SH-SY5Y (cell line): Measurements from ENCODE around the gene HILPDA.
A peak's percentile ranks its signal among the peaks of the same experiment; 100 is the strongest.

Source experiments
- GATA2 ChIP-seq: IDR thresholded peaks from 2 replicates; pipeline ENCODE4 v1.6.1; 2011; ENCODE audit warnings: mild to moderate bottlenecking, low read depth, low read length
- GATA3 ChIP-seq: IDR thresholded peaks from 2 replicates; pipeline ENCODE4 v1.6.1; 2011; ENCODE audit warnings: low read depth, mild to moderate bottlenecking, low read length, moderate library complexity

HILPDA gene

GRCh38 chr7:128424686-128425275 is 30.9 kb upstream of the HILPDA start:
- no peak for TF ChIP-seq GATA3
- no peak for TF ChIP-seq GATA2

GRCh38 chr7:128425850-128426249 is 29.8 kb upstream of the HILPDA start:
- TF ChIP-seq GATA3 (no peak), GATA2 (no peak)

GRCh38 chr7:128427289-128427891 is 28.3 kb upstream of the HILPDA start:
- TF ChIP-seq GATA3 (no peak), GATA2 (no peak)

- TF ChIP-seq GATA3, result no peak
- no peak for TF ChIP-seq GATA2
Observed at GRCh38 chr7:128430207-128430606, 25.5 kb upstream of the HILPDA start.

GRCh38 chr7:128431221-128431620 is 24.5 kb upstream of the HILPDA start:
- no peak for TF ChIP-seq GATA2

- TF ChIP-seq GATA2 (no peak), GATA3 (no peak)
Observed at GRCh38 chr7:128431754-128432153, 23.9 kb upstream of the HILPDA start.

GRCh38 chr7:128434413-128435326 is 21.0 kb upstream of the HILPDA start:
- TF ChIP-seq GATA2, result peak; percentile 59; the same call in 1 of the 2 replicates
- no peak for TF ChIP-seq GATA3

GRCh38 chr7:128435327-128435686 is 20.4 kb upstream of the HILPDA start:
- TF ChIP-seq GATA2 (no peak), GATA3 (no peak)

GRCh38 chr7:128437426-128438332 is 18.0 kb upstream of the HILPDA start:
- no peak for TF ChIP-seq GATA3
- TF ChIP-seq GATA2, result no peak

- TF ChIP-seq GATA2 (no peak), GATA3 (no peak)
Observed at GRCh38 chr7:128442356-128442755, 13.3 kb upstream of the HILPDA start.

GRCh38 chr7:128443831-128444600 is 11.7 kb upstream of the HILPDA start:
- TF ChIP-seq GATA3 (no peak), GATA2 (no peak)

GRCh38 chr7:128446306-128446705 is 9.4 kb upstream of the HILPDA start:
- TF ChIP-seq GATA2, result peak; percentile 75
- TF ChIP-seq GATA3, result no peak

GRCh38 chr7:128447941-128448564 is 7.6 kb upstream of the HILPDA start:
- TF ChIP-seq GATA2 (no peak), GATA3 (no peak)
